WI38 (cell line): Measurements from ENCODE around the gene UMAD1.

Source experiments
- H3K4me3 ChIP-seq: 2 replicates; pipeline ENCODE4 v1.5.1; 2011; ENCODE audit warnings: low read depth, mild to moderate bottlenecking, control low read depth, low read length
- TF ChIP-seq, protein P1 (sequence below): IDR thresholded peaks from 2 replicates; pipeline ENCODE4 v1.5.1; 2012; ENCODE audit warnings: low read depth, mild to moderate bottlenecking, control low read depth, low read length

UMAD1 gene

DNA sequence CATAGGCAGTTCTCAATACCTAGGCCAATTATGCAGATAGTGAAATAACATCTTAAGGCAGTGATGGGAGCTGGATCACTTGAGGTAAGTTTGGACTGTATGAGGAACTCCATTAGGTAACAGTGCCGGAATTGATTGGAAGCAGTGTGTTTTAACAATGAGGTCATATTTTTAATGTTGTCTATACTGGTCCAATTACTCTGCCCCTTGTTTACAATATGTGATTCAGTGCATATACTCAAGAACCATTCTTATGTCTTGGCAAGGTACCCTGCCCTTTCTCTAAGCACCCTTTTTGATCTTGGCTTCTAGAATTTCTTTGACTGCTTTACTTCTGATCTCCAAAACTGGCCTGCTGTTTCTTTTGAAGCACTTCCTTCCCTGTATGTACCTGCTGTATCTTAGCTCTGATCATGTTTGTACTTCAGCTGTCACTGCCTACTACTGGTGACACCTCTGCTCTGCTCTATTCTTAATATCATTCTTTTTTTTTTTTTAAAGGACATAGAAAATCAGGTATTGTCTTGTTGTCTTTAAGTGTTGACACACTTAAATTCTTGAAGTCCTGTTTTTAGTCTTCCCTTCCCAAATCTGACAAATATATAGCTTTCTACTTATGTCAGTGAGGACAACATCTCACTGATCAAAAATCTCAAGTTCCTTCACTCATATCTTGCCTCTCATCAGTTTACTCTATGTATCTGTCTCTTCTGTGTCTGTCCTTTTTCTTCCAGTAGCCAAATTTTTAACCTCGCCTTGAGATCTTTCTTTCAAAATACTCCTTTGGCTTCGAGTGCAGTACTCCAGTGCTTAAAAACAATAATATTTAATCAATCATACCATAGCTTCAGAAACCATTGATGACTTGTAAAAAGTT is 124.2 kb downstream of the UMAD1 start:
- TF ChIP-seq, protein P1, sequence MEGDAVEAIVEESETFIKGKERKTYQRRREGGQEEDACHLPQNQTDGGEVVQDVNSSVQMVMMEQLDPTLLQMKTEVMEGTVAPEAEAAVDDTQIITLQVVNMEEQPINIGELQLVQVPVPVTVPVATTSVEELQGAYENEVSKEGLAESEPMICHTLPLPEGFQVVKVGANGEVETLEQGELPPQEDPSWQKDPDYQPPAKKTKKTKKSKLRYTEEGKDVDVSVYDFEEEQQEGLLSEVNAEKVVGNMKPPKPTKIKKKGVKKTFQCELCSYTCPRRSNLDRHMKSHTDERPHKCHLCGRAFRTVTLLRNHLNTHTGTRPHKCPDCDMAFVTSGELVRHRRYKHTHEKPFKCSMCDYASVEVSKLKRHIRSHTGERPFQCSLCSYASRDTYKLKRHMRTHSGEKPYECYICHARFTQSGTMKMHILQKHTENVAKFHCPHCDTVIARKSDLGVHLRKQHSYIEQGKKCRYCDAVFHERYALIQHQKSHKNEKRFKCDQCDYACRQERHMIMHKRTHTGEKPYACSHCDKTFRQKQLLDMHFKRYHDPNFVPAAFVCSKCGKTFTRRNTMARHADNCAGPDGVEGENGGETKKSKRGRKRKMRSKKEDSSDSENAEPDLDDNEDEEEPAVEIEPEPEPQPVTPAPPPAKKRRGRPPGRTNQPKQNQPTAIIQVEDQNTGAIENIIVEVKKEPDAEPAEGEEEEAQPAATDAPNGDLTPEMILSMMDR: no peak

DNA sequence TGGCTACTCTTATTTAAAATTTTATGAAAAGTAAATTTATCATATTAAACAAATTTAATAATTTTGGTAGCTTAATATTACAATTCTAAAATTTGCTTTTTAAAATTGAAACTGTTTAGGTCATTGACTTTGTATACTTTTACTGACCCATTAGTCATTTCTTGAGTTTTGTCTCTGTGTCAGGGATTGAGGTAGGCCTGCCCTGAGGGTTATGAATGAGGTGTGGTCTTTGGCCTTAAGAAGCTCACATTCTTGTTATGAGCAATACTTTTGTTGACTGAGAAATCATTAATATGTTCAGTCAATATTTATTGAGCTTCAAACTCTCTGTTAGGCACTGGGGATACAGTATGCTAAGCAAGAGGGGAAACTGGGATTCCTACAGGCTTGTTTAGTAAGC is 124.9 kb downstream of the UMAD1 start:
- TF ChIP-seq, protein P1: no peak

More for the DNA sequence above, 124.2 kb downstream of the UMAD1 start:
- no peak overlapping the region for H3K4me3 ChIP-seq

DNA sequence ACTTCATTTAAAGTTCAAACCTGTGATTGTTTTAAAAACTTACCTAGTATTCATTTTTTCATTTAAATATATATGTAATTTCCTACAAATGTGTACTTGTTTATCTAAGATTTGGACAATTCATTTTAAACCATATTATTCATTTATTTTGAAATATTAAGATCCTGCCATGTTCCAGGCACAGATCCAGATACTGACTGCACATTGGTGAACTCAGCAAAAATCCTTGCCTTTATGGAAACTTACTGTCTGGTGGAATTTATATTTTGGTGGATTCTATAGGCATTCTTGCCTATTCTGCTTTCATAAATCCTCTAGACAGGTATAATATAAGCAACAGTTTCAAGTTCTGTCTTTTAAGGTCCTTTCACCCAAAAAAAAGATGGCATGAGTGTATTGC is 126.1 kb downstream of the UMAD1 start:
- TF ChIP-seq, protein P1: no peak
- no peak overlapping the region for H3K4me3 ChIP-seq

More for the DNA sequence above, 124.9 kb downstream of the UMAD1 start:
- H3K4me3 ChIP-seq: no peak overlapping the region

DNA sequence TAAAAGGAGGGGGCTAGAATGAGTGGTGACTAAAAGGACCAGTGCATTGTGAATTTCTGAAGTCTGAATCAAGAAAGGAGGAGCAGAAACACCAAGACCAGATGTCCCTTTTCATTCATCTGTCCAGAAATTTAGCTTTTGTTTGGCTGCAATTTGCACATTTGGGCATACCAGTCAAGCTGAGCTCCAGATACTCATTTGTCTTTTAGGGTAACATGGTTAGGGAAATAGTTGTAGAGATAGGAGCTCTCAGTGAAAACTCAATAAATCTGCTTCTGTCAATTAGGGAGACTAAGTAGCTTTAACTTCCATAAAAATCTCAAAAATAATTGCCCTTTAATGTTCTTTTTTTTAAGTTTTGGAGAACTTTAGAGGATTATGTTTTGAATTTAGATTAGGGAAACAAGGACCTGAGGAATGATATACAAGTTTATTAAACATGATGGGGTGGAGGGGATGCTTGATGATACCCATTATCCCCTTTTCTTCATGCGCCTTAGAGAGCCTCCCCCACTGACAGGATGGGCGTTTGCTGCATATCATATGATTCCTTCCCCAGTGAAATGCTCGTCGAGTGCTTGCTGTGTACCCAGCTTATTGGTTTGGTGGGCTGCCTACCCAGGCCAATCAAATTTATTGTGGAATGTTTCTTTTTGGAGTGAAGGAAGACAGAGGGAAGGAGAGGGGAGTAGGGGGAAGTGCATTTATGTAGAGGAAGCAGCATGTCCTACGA is 128.6 kb downstream of the UMAD1 start:
- TF ChIP-seq, protein P1: no peak

DNA sequence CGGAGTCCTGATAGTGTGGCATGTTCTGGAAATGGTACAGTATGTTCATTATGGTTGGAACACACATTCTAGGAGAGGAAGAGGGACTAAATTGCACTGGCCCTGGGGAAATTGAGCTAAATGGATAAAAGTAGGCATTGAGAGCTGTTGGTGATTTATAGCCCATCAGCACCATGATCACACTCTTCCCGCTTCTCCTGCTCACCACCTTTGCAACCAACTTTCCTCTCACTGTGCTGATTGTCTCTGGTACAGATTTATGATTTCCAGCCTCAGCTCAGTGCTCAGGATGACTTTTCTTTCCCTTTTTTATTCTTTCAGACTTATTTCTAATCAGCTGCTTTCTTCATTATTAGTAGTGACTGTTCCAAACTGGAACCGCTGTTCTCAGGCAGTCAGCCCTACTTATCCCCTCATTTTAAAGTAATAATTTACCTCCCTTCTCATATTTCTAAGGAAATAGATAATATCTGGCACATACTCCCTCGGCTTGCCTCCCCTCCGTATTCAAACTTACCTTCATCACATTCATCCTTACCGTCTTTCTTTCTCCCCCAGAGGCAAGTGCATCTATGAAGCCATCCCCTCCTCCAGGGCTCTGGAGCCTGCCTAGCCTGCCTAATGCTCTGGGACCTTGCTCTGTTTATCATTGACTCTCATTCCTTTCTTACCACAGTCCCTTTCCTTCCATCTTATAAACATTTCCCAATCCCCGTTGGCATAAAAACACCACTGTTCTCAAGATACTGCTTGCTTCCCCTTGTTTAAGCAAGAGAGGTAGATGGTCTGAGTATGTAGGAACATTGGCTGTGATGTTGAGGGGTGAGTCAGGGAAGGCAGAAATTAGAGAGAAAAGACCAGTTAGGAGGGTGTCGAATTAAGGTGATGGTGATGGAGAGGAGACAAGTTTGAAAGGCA is 129.4 kb downstream of the UMAD1 start:
- H3K4me3 ChIP-seq: no peak overlapping the region
- TF ChIP-seq, protein P1: no peak

More for the DNA sequence above, 128.6 kb downstream of the UMAD1 start:
- H3K4me3 ChIP-seq: no peak overlapping the region

DNA sequence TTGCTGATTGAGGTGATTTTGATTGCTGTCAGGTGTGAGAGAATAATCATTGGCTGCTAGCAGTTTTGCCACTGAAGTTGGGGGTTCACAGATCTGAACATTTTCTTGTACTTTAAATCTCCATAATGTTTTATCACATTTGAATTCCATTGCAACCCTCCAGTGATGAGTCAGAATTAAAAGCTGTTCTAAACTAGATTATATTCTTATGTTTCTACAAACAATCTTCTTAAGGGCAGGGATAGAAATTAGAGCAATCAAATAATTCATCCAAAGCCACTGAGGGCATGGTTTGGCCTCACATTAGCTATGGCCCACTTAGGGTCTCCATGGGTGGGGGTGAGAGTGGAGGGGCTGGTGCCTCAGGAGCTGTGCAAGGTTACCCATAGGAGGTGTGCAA is 130.9 kb downstream of the UMAD1 start:
- TF ChIP-seq, protein P1: no peak
- no peak overlapping the region for H3K4me3 ChIP-seq
